Caco-2 (cell line): ENCODE data around the gene KRT83. TPM values are rescaled to one million over a fixed set of nuclear protein-coding genes. Genes with fewer than 3 reads are reported as not detected.

Source experiments
- BruUV-seq: library from RNA; stranded (reverse); fragments of 400-500 nt; replicated peaks from 2 replicates; lab custom pipeline; 2021; lab: Mats Ljungman, UMichigan
- CTCF ChIA-PET: fragments of 300-600 bp; sonication (Branson Sonifier 250); formaldehyde crosslinking; loops from one replicate; lab custom pipeline; 2022; ENCODE audit warnings: antibody characterized with exemption; lab: Charles Lee
- POLR2A ChIA-PET: fragments of 300-600 bp; sonication (Branson Sonifier 250); formaldehyde crosslinking; loops from one replicate; lab custom pipeline; 2022; ENCODE audit warnings: antibody characterized with exemption; lab: Charles Lee
- DNase-seq, 2 experiments: peaks; one replicate each; pipeline versions ENCODE4 v3.0.0 to v3.0.0-alpha.2; 2020 to 2022
- H3K27me3 ChIP-seq: replicated peaks from 2 replicates; pipeline ENCODE4 v1.6.0; 2011; ENCODE audit warnings: low read length; ENCODE audit not compliant: control insufficient read depth, insufficient read depth
- H3K36me3 ChIP-seq: 2 replicates; pipeline ENCODE4 v1.5.1; 2011; ENCODE audit warnings: low read length; ENCODE audit not compliant: control insufficient read depth, insufficient read depth
- H3K4me1 ChIP-seq: fragments of 250-450 bp; sonication (Bioruptor Pico); 2 replicates; pipeline ENCODE4 v1.5.1; 2020; ENCODE audit warnings: mild to moderate bottlenecking
- H3K4me3 ChIP-seq: 2 replicates; pipeline ENCODE4 v1.5.1; 2011; ENCODE audit warnings: low read depth, mild to moderate bottlenecking, control low read depth, low read length
- H3K9me3 ChIP-seq: fragments of 250-450 bp; sonication (Bioruptor Pico); 2 replicates; pipeline ENCODE4 v1.5.1; 2020; ENCODE audit warnings: mild to moderate bottlenecking, moderate library complexity
- H3K27ac Mint-ChIP-seq: one replicate; pipeline ENCODE4 v1.8.0; 2022; ENCODE audit warnings: mixed read lengths; ENCODE audit not compliant: unreplicated experiment
- H3K27me3 Mint-ChIP-seq: one replicate; pipeline ENCODE4 v1.8.0; 2022; ENCODE audit warnings: mixed read lengths; ENCODE audit not compliant: insufficient read depth, unreplicated experiment
- H3K36me3 Mint-ChIP-seq: one replicate; pipeline ENCODE4 v1.8.0; 2022; ENCODE audit warnings: mild to moderate bottlenecking, mixed read lengths; ENCODE audit not compliant: insufficient read depth, unreplicated experiment
- H3K4me1 Mint-ChIP-seq: one replicate; pipeline ENCODE4 v1.8.0; 2022; ENCODE audit warnings: low read depth, mixed read lengths; ENCODE audit not compliant: unreplicated experiment
- H3K4me3 Mint-ChIP-seq: one replicate; pipeline ENCODE4 v1.8.0; 2022; ENCODE audit warnings: mild to moderate bottlenecking, moderate library complexity, mixed read lengths; ENCODE audit not compliant: unreplicated experiment
- H3K9me3 Mint-ChIP-seq: one replicate; pipeline ENCODE4 v1.8.0; 2022; ENCODE audit warnings: mixed read lengths; ENCODE audit not compliant: unreplicated experiment
- intact Hi-C: fragments of 100-400 bp; cut with micrococcal nuclease; formaldehyde crosslinking; loops from one replicate; pipeline ENCODE4 v1.10.0; 2022; ENCODE audit not compliant: unreplicated experiment
- total RNA-seq: library from RNA; stranded (reverse); gene quantifications from 2 replicates; pipeline ENCODE4 v1.2.3, GENCODE V29; 2022
- TF ChIP-seq, protein P1 (sequence below), 2 experiments: fragments of 200-600 bp in 1 of 2; IDR thresholded peaks; 1 replicate in 1 of 2; 2 replicates in 1 of 2; pipeline versions ENCODE4 v1.5.1 to v1.8.0; 2011 to 2022; ENCODE audit warnings: antibody characterized with exemption in 1 of 2, control low read depth in 1 of 2, inconsistent platforms in 1 of 2, low read depth in 1 of 2, low read length in 1 of 2, mild to moderate bottlenecking in 1 of 2, moderate library complexity in 1 of 2; ENCODE audit not compliant: insufficient read depth in 1 of 2, severe bottlenecking in 1 of 2, unreplicated experiment in 1 of 2

The KRT83 gene
- total RNA-seq, 1 experiment from 2014 or later = not detected

- no peaks in the 10 kb centered on the region for H3K4me1 ChIP-seq
- no peak overlapping the region for H3K4me3 ChIP-seq
- H3K9me3 ChIP-seq = no peaks in the 10 kb centered on the region
- peaks cover 9% of the 10 kb centered on the region for H3K4me1 Mint-ChIP-seq
- H3K27ac Mint-ChIP-seq = no peak overlapping the region
- no peaks in the 10 kb centered on the region for H3K27me3 ChIP-seq
- intact Hi-C loops = no loop called here
- H3K4me3 Mint-ChIP-seq = no peak overlapping the region
- H3K9me3 Mint-ChIP-seq = no peaks in the 10 kb centered on the region
- no TSS peak for BruUV-seq
- H3K36me3 Mint-ChIP-seq = no peaks in the 10 kb centered on the region
- no peaks in the 10 kb centered on the region for H3K36me3 ChIP-seq
- TF ChIP-seq, protein P1, sequence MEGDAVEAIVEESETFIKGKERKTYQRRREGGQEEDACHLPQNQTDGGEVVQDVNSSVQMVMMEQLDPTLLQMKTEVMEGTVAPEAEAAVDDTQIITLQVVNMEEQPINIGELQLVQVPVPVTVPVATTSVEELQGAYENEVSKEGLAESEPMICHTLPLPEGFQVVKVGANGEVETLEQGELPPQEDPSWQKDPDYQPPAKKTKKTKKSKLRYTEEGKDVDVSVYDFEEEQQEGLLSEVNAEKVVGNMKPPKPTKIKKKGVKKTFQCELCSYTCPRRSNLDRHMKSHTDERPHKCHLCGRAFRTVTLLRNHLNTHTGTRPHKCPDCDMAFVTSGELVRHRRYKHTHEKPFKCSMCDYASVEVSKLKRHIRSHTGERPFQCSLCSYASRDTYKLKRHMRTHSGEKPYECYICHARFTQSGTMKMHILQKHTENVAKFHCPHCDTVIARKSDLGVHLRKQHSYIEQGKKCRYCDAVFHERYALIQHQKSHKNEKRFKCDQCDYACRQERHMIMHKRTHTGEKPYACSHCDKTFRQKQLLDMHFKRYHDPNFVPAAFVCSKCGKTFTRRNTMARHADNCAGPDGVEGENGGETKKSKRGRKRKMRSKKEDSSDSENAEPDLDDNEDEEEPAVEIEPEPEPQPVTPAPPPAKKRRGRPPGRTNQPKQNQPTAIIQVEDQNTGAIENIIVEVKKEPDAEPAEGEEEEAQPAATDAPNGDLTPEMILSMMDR (IDR thresholded peaks at IDR 0.05; ENCODE audit: insufficient read depth in 1 of 2, low read depth in 1 of 2, low read length in 1 of 2, severe bottlenecking in 1 of 2, unreplicated experiment in 1 of 2) = no peak
- ChIA-PET POLR2A (no interaction called here), CTCF (no interaction called here)
- DNase-seq = no peak
- peaks cover 2% of the 10 kb centered on the region for H3K27me3 Mint-ChIP-seq
Observed at GRCh38 chr12:52317468-52318052, 3.6 kb downstream of the KRT83 start.

- DNase-seq = no peak
- Histone ChIP-seq H3K4me1 (no peaks in the 10 kb centered on the region), H3K4me3 (no peak overlapping the region), H3K9me3 (no peaks in the 10 kb centered on the region), H3K27me3 (no peaks in the 10 kb centered on the region), H3K36me3 (no peaks in the 10 kb centered on the region)
- TF ChIP-seq, protein P1 (IDR thresholded peaks at IDR 0.05; ENCODE audit: insufficient read depth in 1 of 2, low read depth in 1 of 2, low read length in 1 of 2, severe bottlenecking in 1 of 2, unreplicated experiment in 1 of 2) = no peak
- Mint-ChIP-seq H3K4me1 (peaks cover 13% of the 10 kb centered on the region), H3K36me3 (no peaks in the 10 kb centered on the region), H3K4me3 (no peak overlapping the region), H3K27me3 (peaks cover 2% of the 10 kb centered on the region), H3K9me3 (no peaks in the 10 kb centered on the region), H3K27ac (no peak overlapping the region)
- intact Hi-C loops = no loop called here
- ChIA-PET POLR2A (no interaction called here), CTCF (no interaction called here)
- no TSS peak for BruUV-seq
Observed at GRCh38 chr12:52316701-52317100, 4.5 kb downstream of the KRT83 start.

DNA sequence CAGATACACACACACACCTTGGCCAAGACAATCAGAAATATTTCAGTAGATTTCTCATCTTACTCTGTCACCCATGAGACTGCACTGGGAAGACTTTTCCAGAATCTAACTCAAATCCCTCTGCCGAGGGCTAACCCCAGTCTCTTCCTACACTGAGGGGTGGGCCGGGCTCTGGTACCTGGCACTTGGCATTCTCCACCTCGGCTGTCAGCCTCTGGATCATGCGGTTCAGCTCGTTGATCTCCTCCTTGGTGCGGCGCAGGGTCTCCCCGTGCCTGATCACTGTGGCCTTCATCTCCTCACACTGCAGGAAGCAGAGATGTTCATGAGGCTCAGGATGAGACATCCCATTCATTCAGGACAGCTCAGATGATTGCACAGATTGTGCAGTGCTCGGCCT is 4.9 kb downstream of the KRT83 start:
- Mint-ChIP-seq H3K4me1 (peaks cover 13% of the 10 kb centered on the region), H3K4me3 (no peak overlapping the region), H3K27me3 (peaks cover 2% of the 10 kb centered on the region), H3K9me3 (no peaks in the 10 kb centered on the region), H3K27ac (no peak overlapping the region), H3K36me3 (no peaks in the 10 kb centered on the region)
- no peak for DNase-seq
- ChIA-PET CTCF (no interaction called here), POLR2A (no interaction called here)
- Histone ChIP-seq H3K36me3 (no peaks in the 10 kb centered on the region), H3K9me3 (no peaks in the 10 kb centered on the region), H3K27me3 (no peaks in the 10 kb centered on the region), H3K4me1 (no peaks in the 10 kb centered on the region), H3K4me3 (no peak overlapping the region)
- no TSS peak for BruUV-seq
- TF ChIP-seq, protein P1 (IDR thresholded peaks at IDR 0.05; ENCODE audit: insufficient read depth in 1 of 2, low read depth in 1 of 2, low read length in 1 of 2, severe bottlenecking in 1 of 2, unreplicated experiment in 1 of 2) = no peak
- intact Hi-C loops = no loop called here
